Ishikawa (cell line): Measurements from ENCODE around the gene CFAP57.

Source experiments
- EP300 ChIP-seq: IDR thresholded peaks from 2 replicates; pipeline ENCODE4 v1.6.1; 2012; ENCODE audit warnings: borderline replicate concordance
- FOXM1 ChIP-seq: IDR thresholded peaks from 2 replicates; pipeline ENCODE4 v1.6.1; 2012; ENCODE audit warnings: low read depth, borderline replicate concordance
- MAX ChIP-seq: IDR thresholded peaks from 2 replicates; pipeline ENCODE4 v1.6.1; 2012
- NFIC ChIP-seq: IDR thresholded peaks from 2 replicates; pipeline ENCODE4 v1.6.1; 2012
- REST ChIP-seq: IDR thresholded peaks from 2 replicates; pipeline ENCODE4 v1.6.1; 2012; ENCODE audit warnings: low read depth, mild to moderate bottlenecking
- TAF1 ChIP-seq: IDR thresholded peaks from 2 replicates; pipeline ENCODE4 v1.6.1; 2012; ENCODE audit warnings: low read depth, mild to moderate bottlenecking
- TEAD4 ChIP-seq: IDR thresholded peaks from 2 replicates; pipeline ENCODE4 v1.6.1; 2012

- TF ChIP-seq TAF1: no peak
- no peak for TF ChIP-seq REST
- no peak for TF ChIP-seq FOXM1
- no peak for TF ChIP-seq MAX
- no peak for TF ChIP-seq TEAD4
- TF ChIP-seq EP300: no peak
- TF ChIP-seq NFIC: no peak
These were observed 736 bp upstream of the CFAP57 start for GRCh38 chr1:43171312-43171875.
